K562 (cell line): ENCODE results near the gene GTPBP1. TPM values are rescaled to one million over a fixed set of nuclear protein-coding genes. Genes with fewer than 3 reads are reported as not detected.

Experiments used
- BCLAF1 ChIP-seq, 2 experiments: fragments of 450-650 bp in 1 of 2; IDR thresholded peaks; 2 replicates each; pipeline ENCODE4 v1.6.1; 2011 to 2017; ENCODE audit warnings: low read depth in 2 of 2, antibody characterized with exemption in 1 of 2, borderline replicate concordance in 1 of 2, low read length in 1 of 2, mild to moderate bottlenecking in 1 of 2, mixed read lengths in 1 of 2; ENCODE audit not compliant: control insufficient read depth in 1 of 2
- BRF1 ChIP-seq: IDR thresholded peaks from 3 replicates; pipeline ENCODE4 v1.6.1; 2011; ENCODE audit warnings: borderline replicate concordance, mild to moderate bottlenecking; ENCODE audit not compliant: insufficient read length; ENCODE audit errors: extremely low read depth
- CBFA2T3 ChIP-seq: fragments of 450-650 bp; IDR thresholded peaks from 2 replicates; pipeline ENCODE4 v1.6.1; 2017
- CBX8 ChIP-seq: fragments of 200-600 bp; sonication (generic); IDR thresholded peaks from 2 replicates; pipeline ENCODE4 v1.6.1; 2012; ENCODE audit warnings: borderline replicate concordance, mixed run types, low read depth, mild to moderate bottlenecking, moderate library complexity, mixed read lengths, low read length, control low read depth, inconsistent platforms; ENCODE audit not compliant: poor library complexity, severe bottlenecking; ENCODE audit errors: extremely low read depth
- ETV5 ChIP-seq: sonication (generic); formaldehyde crosslinking; IDR thresholded peaks from 2 replicates; pipeline ENCODE4 v1.4.0; 2020; ENCODE audit warnings: low read depth, mild to moderate bottlenecking, missing genetic modification reagents
- NUFIP1 ChIP-seq: fragments of 450-650 bp; IDR thresholded peaks from 2 replicates; pipeline ENCODE4 v1.6.1; 2018; ENCODE audit not compliant: partially characterized antibody
- POLR2G ChIP-seq: fragments of 200-400 bp; formaldehyde crosslinking; IDR thresholded peaks from 2 replicates; pipeline ENCODE4 v1.6.1; 2017; ENCODE audit warnings: low read depth, mild to moderate bottlenecking, antibody characterized with exemption, low read length, moderate library complexity
- POLR3G ChIP-seq: IDR thresholded peaks from 2 replicates; pipeline ENCODE4 v1.6.1; 2011; ENCODE audit not compliant: insufficient read length, insufficient replicate concordance; ENCODE audit errors: extremely low read depth
- ZNF436 ChIP-seq: fragments of 250-450, 450-650 bp; sonication (Bioruptor Pico); formaldehyde crosslinking; IDR thresholded peaks from 2 replicates; pipeline ENCODE4 v1.7.0; 2020; ENCODE audit warnings: mild to moderate bottlenecking
- polyA plus RNA-seq, 8 experiments: library from polyadenylated mRNA; depleted of rRNA in 4 of 8; stranded (reverse) in 5 of 8; unstranded in 3 of 8; fragments of >200 nt; fragmentation: Nextera tagmentation in 2 of 8; fragmentation: Illumina TruSeq in 1 of 8; extraction: Ambion mirVana in 2 of 8; extraction: Trizol in 1 of 8; gene quantifications; 2 replicates each; pipeline versions ENCODE4 v1.2.1 to v1.2.3, GENCODE V29; 2011 to 2014; ENCODE audit warnings: inconsistent platforms in 1 of 8, missing spikeins in 1 of 8
- total RNA-seq, 7 experiments: library from RNA; depleted of rRNA in 6 of 7; stranded (reverse); fragments of >200 nt in 6 of 7; fragmentation: Illumina TruSeq in 2 of 7; extraction: Trizol in 2 of 7; gene quantifications; 2 replicates each; pipeline versions ENCODE4 v1.2.1 to v1.2.3, GENCODE V29; 2011 to 2021; ENCODE audit warnings: low replicate concordance in 1 of 7
- TF ChIP-seq, protein P1 (sequence below): fragments of 250-450 bp; sonication (Bioruptor Pico); IDR thresholded peaks from 2 replicates; pipeline ENCODE4 v1.8.0; 2022; ENCODE audit warnings: moderate library complexity, mild to moderate bottlenecking, inconsistent platforms

GTPBP1 gene
- total and polyA plus RNA-seq, 9 of the 15 experiments (the other 6 are each of a cell fraction or from before 2014, with no cell fraction given), result 0.83 to 53.2 (median 23.3) TPM

- TF ChIP-seq POLR3G (no peak), ETV5 (CRISPR knock-in tag) (no peak), POLR2G (no peak), ZNF436 (CRISPR knock-in tag) (no peak), CBFA2T3 (no peak), CBX8 (no peak), NUFIP1 (no peak), BCLAF1 (IDR thresholded peaks at IDR 0.05; ENCODE audit: borderline replicate concordance in 1 of 2, control insufficient read depth in 1 of 2, low read depth in 2 of 2, low read length in 1 of 2) (no peak), BRF1 (no peak)
- TF ChIP-seq, protein P1, sequence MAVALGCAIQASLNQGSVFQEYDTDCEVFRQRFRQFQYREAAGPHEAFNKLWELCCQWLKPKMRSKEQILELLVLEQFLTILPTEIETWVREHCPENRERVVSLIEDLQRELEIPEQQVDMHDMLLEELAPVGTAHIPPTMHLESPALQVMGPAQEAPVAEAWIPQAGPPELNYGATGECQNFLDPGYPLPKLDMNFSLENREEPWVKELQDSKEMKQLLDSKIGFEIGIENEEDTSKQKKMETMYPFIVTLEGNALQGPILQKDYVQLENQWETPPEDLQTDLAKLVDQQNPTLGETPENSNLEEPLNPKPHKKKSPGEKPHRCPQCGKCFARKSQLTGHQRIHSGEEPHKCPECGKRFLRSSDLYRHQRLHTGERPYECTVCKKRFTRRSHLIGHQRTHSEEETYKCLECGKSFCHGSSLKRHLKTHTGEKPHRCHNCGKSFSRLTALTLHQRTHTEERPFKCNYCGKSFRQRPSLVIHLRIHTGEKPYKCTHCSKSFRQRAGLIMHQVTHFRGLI (CRISPR knock-in tag), result no peak
These were observed 52.7 kb downstream of the GTPBP1 start (continued) for GRCh38 chr22:38758276-38758945.
